ENCODE results near the gene C19orf67. TPM values are rescaled to one million over a fixed set of nuclear protein-coding genes. Genes with fewer than 3 reads are reported as not detected.

Gene C19orf67
- total RNA-seq, 1 donor from 2014 or later = not detected

Other genes with a start within 250 kb of the C19orf67 start
- not detected for gene NANOS3, start 208.6 kb downstream of the C19orf67 start, total RNA-seq
- gene BRME1, start 179.7 kb downstream of the C19orf67 start, total RNA-seq = 2.6 TPM
- gene CC2D1A, start 179.6 kb downstream of the C19orf67 start, total RNA-seq = 7.4 TPM
- gene PODNL1, start 147.4 kb downstream of the C19orf67 start, total RNA-seq = 0.20 TPM
- gene DCAF15, start 133.3 kb downstream of the C19orf67 start, total RNA-seq = 13.5 TPM
- gene RFX1, start 79.5 kb downstream of the C19orf67 start, total RNA-seq = 3.9 TPM
- gene RLN3, start 57.6 kb downstream of the C19orf67 start, total RNA-seq = not detected
- gene IL27RA, start 54.0 kb downstream of the C19orf67 start, total RNA-seq = 4.7 TPM
- gene PALM3, start 23.7 kb downstream of the C19orf67 start, total RNA-seq = 0.10 TPM
- 0.89 TPM for gene MISP3, start 13.0 kb downstream of the C19orf67 start, total RNA-seq
- 18.1 TPM for gene SAMD1, start 5.0 kb upstream of the C19orf67 start, total RNA-seq
- gene PRKACA, start 32.0 kb upstream of the C19orf67 start, total RNA-seq = 35.0 TPM
- gene ASF1B, start 50.8 kb upstream of the C19orf67 start, total RNA-seq = 3.6 TPM
- 22.6 TPM for gene ADGRL1, start 120.4 kb upstream of the C19orf67 start, total RNA-seq